B cell (primary cell): ENCODE measurements around the gene MESP1. TPM values are rescaled to one million over a fixed set of nuclear protein-coding genes. Genes with fewer than 3 reads are reported as not detected.

Experiments
- ATAC-seq: fragments of 200-7000 bp; cut with Tn5 transposase; one replicate; pipeline ENCODE4 v1.10.0; 2021; ENCODE audit warnings: low read depth, mild to moderate bottlenecking, moderate number of reproducible peaks, moderate library complexity
- CTCF ChIA-PET: fragments of 350-600 bp; sonication (Branson Sonifier 250); formaldehyde crosslinking; loops from one replicate; lab custom pipeline; 2021; ENCODE audit warnings: antibody characterized with exemption, inconsistent platforms; lab: Charles Lee
- POLR2A ChIA-PET: fragments of 350-600 bp; sonication (Branson Sonifier 250); formaldehyde crosslinking; loops from one replicate; lab custom pipeline; 2021; ENCODE audit warnings: antibody characterized with exemption; lab: Charles Lee
- DNase-seq: peaks from one replicate; pipeline ENCODE4 v3.0.0; 2013
- H2AFZ ChIP-seq: 2 replicates; pipeline ENCODE4 v1.6.1; 2012; ENCODE audit warnings: mild to moderate bottlenecking, low read depth, low read length; ENCODE audit not compliant: insufficient read depth, poor library complexity, severe bottlenecking
- H3K27ac ChIP-seq, 2 donors: 1 replicate in 1 of 2; 2 replicates in 1 of 2; pipeline ENCODE4 v1.5.1; 2012 to 2013; ENCODE audit warnings: low read length in 2 of 2, mild to moderate bottlenecking in 2 of 2, moderate library complexity in 1 of 2
- H3K27me3 ChIP-seq, 4 experiments: fragments of 200-600 bp in 1 of 4; sonication (generic) in 1 of 4; replicated peaks in 1 of 4; 1 replicate in 2 of 4; 2 replicates in 2 of 4; pipeline versions ENCODE4 v1.6.1 to v1.7.0; 2013 to 2016; ENCODE audit warnings: low read length in 3 of 4, mild to moderate bottlenecking in 2 of 4, mixed read lengths in 1 of 4, moderate library complexity in 1 of 4; ENCODE audit not compliant: insufficient read depth in 4 of 4, control insufficient read depth in 3 of 4; ENCODE audit errors: control extremely low read depth in 1 of 4
- H3K36me3 ChIP-seq, 2 experiments: replicated peaks in 1 of 2; 1 replicate in 1 of 2; 2 replicates in 1 of 2; pipeline versions ENCODE4 v1.6.1 to v1.7.1; 2013; ENCODE audit warnings: low read length in 1 of 2; ENCODE audit not compliant: insufficient read depth in 2 of 2, control insufficient read depth in 1 of 2; ENCODE audit errors: control extremely low read depth in 1 of 2, extremely low read depth in 1 of 2
- H3K4me1 ChIP-seq, 2 donors: fragments of 200-600 bp in 1 of 2; sonication (generic) in 1 of 2; 1 replicate in 1 of 2; 2 replicates in 1 of 2; pipeline versions ENCODE4 v1.5.1 to v1.6.1; 2013 to 2017; ENCODE audit warnings: low read length in 2 of 2; ENCODE audit not compliant: control insufficient read depth in 2 of 2, insufficient read depth in 2 of 2
- H3K4me2 ChIP-seq: replicated peaks from 2 replicates; pipeline ENCODE3; 2012; ENCODE audit warnings: mild to moderate bottlenecking, low read depth, low read length; ENCODE audit not compliant: poor library complexity, severe bottlenecking
- H3K4me3 ChIP-seq, 5 experiments: fragments of 200-600 bp in 1 of 5; sonication (generic) in 1 of 5; 1 replicate in 3 of 5; 2 replicates in 2 of 5; pipeline versions ENCODE4 v1.5.1 to v1.7.0; 2011 to 2016; ENCODE audit warnings: low read length in 4 of 5, mild to moderate bottlenecking in 4 of 5, low read depth in 2 of 5, control low read depth in 1 of 5, moderate library complexity in 1 of 5; ENCODE audit not compliant: insufficient read depth in 1 of 5; ENCODE audit errors: control extremely low read depth in 1 of 5, extremely low read depth in 1 of 5
- H3K79me2 ChIP-seq: fragments of 200-600 bp; sonication (generic); one replicate; pipeline ENCODE4 v1.6.0; 2016; ENCODE audit warnings: low read length; ENCODE audit not compliant: control insufficient read depth, insufficient read depth
- H3K9ac ChIP-seq: fragments of 200-600 bp; sonication (generic); 2 replicates; pipeline ENCODE4 v1.6.1; 2017; ENCODE audit warnings: mild to moderate bottlenecking, low read length, moderate library complexity
- H3K9me3 ChIP-seq, 3 donors: one replicate each; pipeline versions ENCODE4 v1.6.1 to v1.7.1; 2013; ENCODE audit warnings: low read length in 2 of 3; ENCODE audit not compliant: control insufficient read depth in 2 of 3, insufficient read depth in 1 of 3; ENCODE audit errors: control extremely low read depth in 1 of 3
- H4K20me1 ChIP-seq: 2 replicates; pipeline ENCODE4 v1.6.0; 2012; ENCODE audit warnings: mild to moderate bottlenecking, low read length; ENCODE audit not compliant: insufficient read depth, control insufficient read depth, poor library complexity, severe bottlenecking
- H3K27ac Mint-ChIP-seq: one replicate; pipeline ENCODE4 v1.8.0; 2021; ENCODE audit warnings: mixed read lengths
- H3K27me3 Mint-ChIP-seq: one replicate; pipeline ENCODE4 v1.8.0; 2021; ENCODE audit warnings: mixed read lengths
- H3K4me1 Mint-ChIP-seq: one replicate; pipeline ENCODE4 v1.8.0; 2021; ENCODE audit warnings: mixed read lengths
- H3K4me3 Mint-ChIP-seq: one replicate; pipeline ENCODE4 v1.8.0; 2021; ENCODE audit warnings: mixed read lengths
- H3K9me3 Mint-ChIP-seq: one replicate; pipeline ENCODE4 v1.8.0; 2022; ENCODE audit warnings: mixed read lengths; ENCODE audit not compliant: insufficient read depth
- EZH2 ChIP-seq: IDR thresholded peaks from 2 replicates; pipeline ENCODE4 v1.6.1; 2012; ENCODE audit warnings: borderline replicate concordance, low read depth, mild to moderate bottlenecking, moderate library complexity, low read length; ENCODE audit not compliant: insufficient read depth, poor library complexity, severe bottlenecking
- WGBS: methylation state at CpG from one replicate; pipeline ENCODE4 v1.1.5; 2013; ENCODE audit warnings: missing lambda C conversion rate; ENCODE audit not compliant: insufficient coverage; 5-methylcytosine and 5-hydroxymethylcytosine counted together
- intact Hi-C: fragments of 100-400 bp; cut with micrococcal nuclease; formaldehyde crosslinking; loops from one replicate; pipeline ENCODE4 v1.10.0; 2022
- polyA plus RNA-seq: library from polyadenylated mRNA; depleted of rRNA; stranded (reverse); fragments of >200 nt; gene quantifications from 2 replicates; pipeline ENCODE4 v1.2.3, GENCODE V29; 2012
- total RNA-seq, 2 donors: library from RNA; stranded (reverse); fragments of 120-200 nt in 1 of 2; gene quantifications; 1 replicate in 1 of 2; 2 replicates in 1 of 2; pipeline versions ENCODE4 v1.2.3 to v1.2.4, GENCODE V29; 2013 to 2022
- TF ChIP-seq, protein P1 (sequence below): fragments of 200-600 bp; IDR thresholded peaks from one replicate; pipeline ENCODE4 v1.8.0; 2022; ENCODE audit warnings: antibody characterized with exemption, mild to moderate bottlenecking

Gene MESP1
- total and polyA plus RNA-seq, 2 donors (not counting 1 experiment from before 2014, with no cell fraction given), result 0.25 to 0.49 TPM

DNA sequence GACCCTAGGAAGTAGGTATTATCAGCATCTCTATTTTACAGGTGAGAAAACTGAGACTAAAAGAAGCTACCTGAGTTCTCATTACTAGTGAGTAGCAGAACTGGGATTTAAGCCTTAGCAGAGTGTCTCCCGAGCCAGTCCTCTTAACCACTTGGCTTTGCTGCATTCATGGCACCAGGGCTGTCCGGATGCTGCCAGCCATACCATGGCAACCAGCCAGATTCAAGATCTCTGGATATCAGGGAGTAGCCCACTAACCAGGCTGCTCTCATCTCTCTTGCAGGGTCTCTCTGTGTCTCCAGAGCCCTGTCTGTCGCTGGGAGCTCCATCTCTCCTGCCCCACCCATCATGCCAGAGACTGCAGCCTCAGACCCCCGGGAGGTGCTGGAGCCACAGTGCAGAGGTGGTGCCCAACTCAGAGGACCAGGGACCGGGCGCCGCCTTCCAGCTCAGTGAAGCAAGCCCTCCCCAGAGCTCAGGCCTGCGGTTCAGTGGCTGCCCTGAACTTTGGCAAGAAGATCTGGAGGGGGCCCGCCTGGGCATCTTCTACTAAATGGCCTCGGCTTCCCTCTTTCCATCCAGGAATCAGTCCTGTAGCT is 26.8 kb upstream of the MESP1 start:
- intact Hi-C loops, result loop anchor here (2.0 kb wide), 1 partner anchor 27 kb away; the partner anchor contains the start of gene MESP1
- Histone ChIP-seq H3K4me1 (peaks cover 22 to 38% of the 10 kb centered on the region in 2 donors), H3K36me3 (no peaks in the 10 kb centered on the region), H4K20me1 (no peaks in the 10 kb centered on the region), H3K27ac (no peak overlapping the region), H3K4me2 (no peak overlapping the region), H3K9ac (no peak overlapping the region), H3K9me3 (no peaks in the 10 kb centered on the region), H3K27me3 (peaks cover 0 to 34% (median 9%) of the 10 kb centered on the region in 4 experiments), H2AFZ (no peak overlapping the region), H3K79me2 (no peaks in the 10 kb centered on the region), H3K4me3 (no peak overlapping the region)
- Mint-ChIP-seq H3K4me1 (peaks cover 22% of the 10 kb centered on the region), H3K9me3 (no peaks in the 10 kb centered on the region), H3K27me3 (peaks cover 2% of the 10 kb centered on the region), H3K4me3 (peak overlapping the region; percentile 59), H3K27ac (no peak overlapping the region)
- WGBS, result 93% methylated on average over 7 of the region's 10 CpGs
- DNase-seq (no peak), ATAC-seq (no peak)
- ChIA-PET CTCF (interaction anchor here (0.6 to 2.2 kb wide), 2 partner anchors 16 to 750 kb away, joined by 4 to 5 read pairs; no protein-coding TSS in a partner anchor), POLR2A (no interaction called here)
- TF ChIP-seq EZH2, result no peak
- TF ChIP-seq, protein P1, sequence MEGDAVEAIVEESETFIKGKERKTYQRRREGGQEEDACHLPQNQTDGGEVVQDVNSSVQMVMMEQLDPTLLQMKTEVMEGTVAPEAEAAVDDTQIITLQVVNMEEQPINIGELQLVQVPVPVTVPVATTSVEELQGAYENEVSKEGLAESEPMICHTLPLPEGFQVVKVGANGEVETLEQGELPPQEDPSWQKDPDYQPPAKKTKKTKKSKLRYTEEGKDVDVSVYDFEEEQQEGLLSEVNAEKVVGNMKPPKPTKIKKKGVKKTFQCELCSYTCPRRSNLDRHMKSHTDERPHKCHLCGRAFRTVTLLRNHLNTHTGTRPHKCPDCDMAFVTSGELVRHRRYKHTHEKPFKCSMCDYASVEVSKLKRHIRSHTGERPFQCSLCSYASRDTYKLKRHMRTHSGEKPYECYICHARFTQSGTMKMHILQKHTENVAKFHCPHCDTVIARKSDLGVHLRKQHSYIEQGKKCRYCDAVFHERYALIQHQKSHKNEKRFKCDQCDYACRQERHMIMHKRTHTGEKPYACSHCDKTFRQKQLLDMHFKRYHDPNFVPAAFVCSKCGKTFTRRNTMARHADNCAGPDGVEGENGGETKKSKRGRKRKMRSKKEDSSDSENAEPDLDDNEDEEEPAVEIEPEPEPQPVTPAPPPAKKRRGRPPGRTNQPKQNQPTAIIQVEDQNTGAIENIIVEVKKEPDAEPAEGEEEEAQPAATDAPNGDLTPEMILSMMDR, result no peak

DNA sequence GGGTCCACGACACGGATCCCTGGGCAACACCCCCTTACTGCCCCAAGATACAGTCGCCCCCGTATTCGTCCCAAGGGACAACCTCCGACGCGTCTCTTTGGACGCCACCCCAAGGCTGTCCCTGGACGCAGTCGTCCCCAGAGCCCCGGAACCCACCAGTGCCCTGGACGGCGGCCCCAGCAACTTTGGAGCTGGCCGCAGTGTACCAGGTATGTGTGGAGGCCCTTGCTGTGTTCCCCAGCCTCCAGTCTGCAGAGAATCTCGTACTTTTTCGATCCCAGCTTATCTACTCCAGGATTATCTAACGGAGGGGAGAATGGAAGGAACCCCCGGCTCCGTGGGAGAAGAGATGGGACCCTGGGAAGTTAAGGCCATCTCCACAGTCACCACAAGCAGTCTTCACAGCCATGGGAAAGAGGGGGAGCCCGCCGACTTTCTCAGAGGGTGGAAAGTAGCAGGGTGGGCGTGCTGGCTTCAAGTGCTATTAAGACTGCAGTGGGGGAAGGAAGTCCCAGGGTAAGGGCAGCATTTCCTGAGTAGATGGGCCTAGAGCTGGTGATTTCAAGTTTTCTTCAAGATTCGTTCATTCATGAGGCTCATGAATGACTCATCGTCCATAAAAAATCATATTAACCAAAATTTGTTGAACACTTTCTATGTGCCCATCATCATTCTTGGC is 26.2 kb upstream of the MESP1 start:
- no peaks in the 10 kb centered on the region for H3K79me2 ChIP-seq
- no peaks in the 10 kb centered on the region for H3K9me3 ChIP-seq
- Mint-ChIP-seq H3K4me3 (peak overlapping the region; percentile 59), H3K27ac (no peak overlapping the region), H3K9me3 (no peaks in the 10 kb centered on the region), H3K27me3 (peaks cover 2% of the 10 kb centered on the region), H3K4me1 (peaks cover 18% of the 10 kb centered on the region)
- H3K27me3 ChIP-seq, result peaks cover 0 to 34% (median 9%) of the 10 kb centered on the region in 4 experiments
- H3K36me3 ChIP-seq, result no peaks in the 10 kb centered on the region
- peak overlapping the region; percentile 81 for H2AFZ ChIP-seq
- H3K27ac ChIP-seq, result no peak overlapping the region
- ChIA-PET POLR2A (no interaction called here), CTCF (interaction anchor here (0.6 to 2.2 kb wide), 2 partner anchors 15 to 750 kb away, joined by 4 to 5 read pairs; no protein-coding TSS in a partner anchor)
- peak overlapping the region; percentile 86 for H3K4me2 ChIP-seq
- H3K4me3 ChIP-seq, result peak overlapping the region in 1 of 5 experiments; percentile 52
- DNase-seq, result no peak
- H4K20me1 ChIP-seq, result no peaks in the 10 kb centered on the region
- no peak for ATAC-seq
- 55% methylated on average over 18 of the region's 25 CpGs for WGBS
- intact Hi-C loops, result loop anchor here (2.0 kb wide), 1 partner anchor 26 kb away; the partner anchor contains the start of gene MESP1
- peaks cover 22 to 34% of the 10 kb centered on the region in 2 donors for H3K4me1 ChIP-seq
- TF ChIP-seq, protein P1, result no peak
- no peak for TF ChIP-seq EZH2
- no peak overlapping the region for H3K9ac ChIP-seq
